Measurements from ENCODE around the gene PRAMEF1.

DNA sequence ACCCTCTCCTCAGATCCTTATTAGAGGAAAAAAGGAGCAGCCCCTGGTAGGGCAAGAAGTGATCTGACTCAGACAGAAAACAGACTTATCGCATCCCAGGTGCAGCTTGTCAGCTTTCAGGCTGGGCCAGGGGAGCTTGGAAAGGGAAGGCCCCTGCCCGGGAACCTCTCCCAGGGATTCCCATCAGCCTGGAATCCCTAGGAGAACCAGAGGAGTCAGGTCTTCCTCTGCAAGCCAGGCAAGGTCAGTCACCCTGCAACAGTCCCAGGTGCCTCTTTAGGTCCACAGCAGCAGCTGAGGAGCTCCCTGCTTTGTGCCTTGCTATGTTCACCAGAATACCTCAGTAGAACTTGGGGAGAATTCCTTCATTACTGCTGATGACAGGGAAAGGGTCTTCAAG is 20.6 kb upstream of the PRAMEF1 start:
- TF ChIP-seq, protein P1, sequence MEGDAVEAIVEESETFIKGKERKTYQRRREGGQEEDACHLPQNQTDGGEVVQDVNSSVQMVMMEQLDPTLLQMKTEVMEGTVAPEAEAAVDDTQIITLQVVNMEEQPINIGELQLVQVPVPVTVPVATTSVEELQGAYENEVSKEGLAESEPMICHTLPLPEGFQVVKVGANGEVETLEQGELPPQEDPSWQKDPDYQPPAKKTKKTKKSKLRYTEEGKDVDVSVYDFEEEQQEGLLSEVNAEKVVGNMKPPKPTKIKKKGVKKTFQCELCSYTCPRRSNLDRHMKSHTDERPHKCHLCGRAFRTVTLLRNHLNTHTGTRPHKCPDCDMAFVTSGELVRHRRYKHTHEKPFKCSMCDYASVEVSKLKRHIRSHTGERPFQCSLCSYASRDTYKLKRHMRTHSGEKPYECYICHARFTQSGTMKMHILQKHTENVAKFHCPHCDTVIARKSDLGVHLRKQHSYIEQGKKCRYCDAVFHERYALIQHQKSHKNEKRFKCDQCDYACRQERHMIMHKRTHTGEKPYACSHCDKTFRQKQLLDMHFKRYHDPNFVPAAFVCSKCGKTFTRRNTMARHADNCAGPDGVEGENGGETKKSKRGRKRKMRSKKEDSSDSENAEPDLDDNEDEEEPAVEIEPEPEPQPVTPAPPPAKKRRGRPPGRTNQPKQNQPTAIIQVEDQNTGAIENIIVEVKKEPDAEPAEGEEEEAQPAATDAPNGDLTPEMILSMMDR (IDR thresholded peaks at IDR 0.05): no peak
- TF ChIP-seq POLR2AphosphoS5 (IDR thresholded peaks at IDR 0.05) (no peak), POLR2A (IDR thresholded peaks at IDR 0.05) (no peak)
